T-helper 1 cell treated with Interleukin-12 subunit alpha and Interleukin-12 subunit beta and Interleukin-4 antibody, amounts not matched to agents 30 μg/mL and 1 μg/mL, for 36 hours (primary cell): ENCODE results near the gene ATP2B1.

Experiments
- H3K27ac Mint-ChIP-seq: one replicate; pipeline ENCODE4 v1.8.0; 2021; ENCODE audit warnings: mild to moderate bottlenecking, mixed read lengths
- H3K27me3 Mint-ChIP-seq: one replicate; pipeline ENCODE4 v1.8.0; 2021; ENCODE audit warnings: low read depth, mixed read lengths
- H3K36me3 Mint-ChIP-seq: one replicate; pipeline ENCODE4 v1.8.0; 2021; ENCODE audit warnings: low read depth, mixed read lengths
- H3K4me1 Mint-ChIP-seq: one replicate; pipeline ENCODE4 v1.8.0; 2021; ENCODE audit warnings: low read depth, mixed read lengths
- H3K4me3 Mint-ChIP-seq: one replicate; pipeline ENCODE4 v1.8.0; 2021; ENCODE audit warnings: mild to moderate bottlenecking, moderate library complexity, mixed read lengths
- H3K9me3 Mint-ChIP-seq: one replicate; pipeline ENCODE4 v1.8.0; 2021; ENCODE audit warnings: mixed read lengths

The ATP2B1 gene

DNA sequence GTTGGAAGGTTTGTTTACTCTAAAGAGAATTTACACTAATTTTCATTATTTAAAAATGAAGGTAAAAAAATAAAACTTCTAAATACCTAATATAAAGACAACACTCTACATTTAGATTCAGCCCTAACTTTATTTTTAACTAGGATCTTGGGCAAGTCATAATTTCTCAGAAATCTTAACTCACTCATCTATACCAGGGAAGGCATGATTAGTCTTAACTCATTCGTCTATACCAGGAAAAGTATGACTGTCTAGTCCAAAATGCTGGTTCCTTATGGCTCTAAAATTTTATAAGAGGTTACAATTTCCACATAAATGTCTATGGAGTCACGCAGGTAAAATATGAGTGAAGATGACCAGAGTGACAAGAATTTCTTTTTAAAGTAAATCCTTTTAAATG lies 130.1 kb downstream of the ATP2B1 start:
- no peak overlapping the region for H3K4me3 Mint-ChIP-seq
- H3K4me1 Mint-ChIP-seq: no peaks in the 10 kb centered on the region
- H3K36me3 Mint-ChIP-seq: no peaks in the 10 kb centered on the region
- H3K9me3 Mint-ChIP-seq: no peaks in the 10 kb centered on the region
- H3K27me3 Mint-ChIP-seq: no peaks in the 10 kb centered on the region
- H3K27ac Mint-ChIP-seq: no peak overlapping the region

DNA sequence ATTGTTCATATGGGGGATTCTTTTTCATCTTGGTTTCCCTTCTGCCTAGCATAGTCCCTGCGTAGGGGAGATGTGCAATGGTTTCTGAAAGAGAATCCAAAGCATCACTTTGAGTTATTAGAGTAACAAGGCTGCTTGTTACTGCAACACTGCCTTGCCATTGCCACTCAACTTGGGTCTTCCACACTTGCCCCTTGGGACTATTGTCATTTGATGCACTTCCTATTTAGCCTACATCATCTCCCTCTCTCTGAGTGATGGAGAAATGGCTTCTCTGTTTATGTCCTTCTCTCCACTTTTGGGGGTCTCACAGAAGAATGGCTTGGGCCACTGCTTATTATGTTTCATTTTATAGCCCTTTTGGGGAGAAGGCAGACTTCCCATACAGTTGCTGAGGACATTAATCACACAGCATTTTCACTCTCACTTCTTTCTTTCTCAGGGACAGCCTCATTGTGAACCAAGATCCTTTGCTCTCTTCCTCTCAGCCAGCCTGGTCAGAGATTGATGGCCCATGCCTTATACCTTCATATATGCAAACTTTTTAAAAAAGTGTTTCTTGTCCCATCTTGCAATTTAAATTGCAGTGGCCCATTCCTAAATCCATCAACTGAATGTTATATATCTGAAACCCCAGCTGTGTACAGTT lies 131.9 kb downstream of the ATP2B1 start:
- Mint-ChIP-seq H3K4me3 (no peak overlapping the region), H3K4me1 (no peaks in the 10 kb centered on the region), H3K27ac (no peak overlapping the region), H3K27me3 (no peaks in the 10 kb centered on the region), H3K36me3 (no peaks in the 10 kb centered on the region), H3K9me3 (no peaks in the 10 kb centered on the region)

DNA sequence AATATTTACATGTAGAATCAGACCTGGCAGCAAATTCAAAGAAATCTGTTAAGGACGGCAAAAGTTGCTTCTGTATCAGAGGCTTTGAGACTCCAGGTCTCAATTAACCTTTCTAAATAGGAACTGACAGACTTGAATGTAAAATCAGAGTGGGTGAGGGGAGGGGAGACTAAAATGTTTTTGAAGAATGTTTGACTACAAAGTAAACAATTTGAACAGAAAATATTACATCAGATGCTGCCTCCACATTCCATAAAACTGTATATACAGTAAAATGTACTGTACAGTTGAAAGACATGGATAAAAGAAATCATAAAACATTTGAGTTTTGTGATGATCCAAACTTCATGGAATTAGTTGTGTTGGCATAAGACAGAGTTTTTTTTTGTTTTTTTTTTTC lies 133.3 kb downstream of the ATP2B1 start:
- Mint-ChIP-seq H3K9me3 (no peaks in the 10 kb centered on the region), H3K4me1 (no peaks in the 10 kb centered on the region), H3K27ac (no peak overlapping the region), H3K36me3 (no peaks in the 10 kb centered on the region), H3K27me3 (no peaks in the 10 kb centered on the region), H3K4me3 (no peak overlapping the region)

DNA sequence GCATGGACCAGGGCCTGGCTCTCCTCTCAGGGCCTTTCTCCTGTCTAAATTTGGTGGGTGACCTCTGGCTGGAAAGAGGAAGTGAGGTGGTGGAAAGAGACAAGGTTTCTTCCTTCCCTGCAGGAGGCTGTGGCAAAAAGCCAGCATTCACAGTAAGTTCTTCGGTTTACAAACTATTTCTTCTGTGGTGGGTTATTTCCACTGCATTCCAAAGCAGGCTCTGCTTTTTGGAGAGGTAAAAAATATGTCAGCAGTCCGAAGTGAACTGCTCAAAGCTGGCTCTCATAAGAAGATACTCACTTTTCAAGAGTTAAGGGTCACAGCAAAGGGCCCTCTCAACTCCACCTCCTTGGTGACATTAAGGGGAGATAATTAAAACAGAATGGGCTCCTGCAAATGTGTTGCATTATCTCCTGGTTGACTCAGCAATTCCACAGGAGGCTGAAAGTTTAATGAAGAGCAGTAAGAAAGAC lies 133.9 kb downstream of the ATP2B1 start:
- Mint-ChIP-seq H3K9me3 (no peaks in the 10 kb centered on the region), H3K4me1 (no peaks in the 10 kb centered on the region), H3K27ac (no peak overlapping the region), H3K4me3 (no peak overlapping the region), H3K36me3 (no peaks in the 10 kb centered on the region), H3K27me3 (no peaks in the 10 kb centered on the region)

DNA sequence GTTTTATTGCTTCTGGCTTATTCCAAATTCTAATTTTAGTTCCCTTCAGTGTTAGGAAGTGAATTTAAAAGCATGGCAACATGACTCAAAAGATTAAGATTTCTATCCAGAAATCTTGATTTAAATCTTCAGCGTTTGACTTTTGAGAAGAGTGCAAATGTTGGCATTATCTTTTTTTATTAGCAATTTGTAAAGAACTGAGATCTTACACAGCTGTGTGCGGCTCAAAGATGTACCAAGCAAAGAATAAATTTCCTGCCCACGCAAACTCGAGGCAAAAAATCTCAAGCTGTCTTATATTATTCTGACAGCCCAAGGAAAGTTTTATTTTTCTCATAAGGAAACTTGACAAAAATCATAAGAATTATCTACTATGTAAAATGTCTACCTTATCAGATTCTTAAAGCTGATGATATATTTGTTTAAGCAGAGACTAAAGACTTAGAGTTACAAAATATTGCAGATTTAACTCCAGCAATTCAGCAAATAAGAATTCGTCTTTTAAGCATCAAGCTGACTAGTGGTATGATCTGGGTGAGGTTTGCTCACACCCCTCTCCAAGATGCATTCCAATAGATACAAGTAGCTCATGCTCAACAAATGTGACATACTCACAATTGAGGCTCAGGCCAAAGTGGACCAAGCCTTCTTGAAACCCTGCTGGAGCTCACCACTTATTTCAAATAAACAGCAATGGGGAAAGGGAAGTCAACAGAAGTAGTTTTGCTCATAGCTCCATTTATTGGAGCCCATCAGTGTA lies 135.4 kb downstream of the ATP2B1 start:
- no peak overlapping the region for H3K27ac Mint-ChIP-seq
- H3K4me1 Mint-ChIP-seq: no peaks in the 10 kb centered on the region
- H3K36me3 Mint-ChIP-seq: no peaks in the 10 kb centered on the region
- H3K9me3 Mint-ChIP-seq: no peaks in the 10 kb centered on the region
- no peaks in the 10 kb centered on the region for H3K27me3 Mint-ChIP-seq
- H3K4me3 Mint-ChIP-seq: no peak overlapping the region

DNA sequence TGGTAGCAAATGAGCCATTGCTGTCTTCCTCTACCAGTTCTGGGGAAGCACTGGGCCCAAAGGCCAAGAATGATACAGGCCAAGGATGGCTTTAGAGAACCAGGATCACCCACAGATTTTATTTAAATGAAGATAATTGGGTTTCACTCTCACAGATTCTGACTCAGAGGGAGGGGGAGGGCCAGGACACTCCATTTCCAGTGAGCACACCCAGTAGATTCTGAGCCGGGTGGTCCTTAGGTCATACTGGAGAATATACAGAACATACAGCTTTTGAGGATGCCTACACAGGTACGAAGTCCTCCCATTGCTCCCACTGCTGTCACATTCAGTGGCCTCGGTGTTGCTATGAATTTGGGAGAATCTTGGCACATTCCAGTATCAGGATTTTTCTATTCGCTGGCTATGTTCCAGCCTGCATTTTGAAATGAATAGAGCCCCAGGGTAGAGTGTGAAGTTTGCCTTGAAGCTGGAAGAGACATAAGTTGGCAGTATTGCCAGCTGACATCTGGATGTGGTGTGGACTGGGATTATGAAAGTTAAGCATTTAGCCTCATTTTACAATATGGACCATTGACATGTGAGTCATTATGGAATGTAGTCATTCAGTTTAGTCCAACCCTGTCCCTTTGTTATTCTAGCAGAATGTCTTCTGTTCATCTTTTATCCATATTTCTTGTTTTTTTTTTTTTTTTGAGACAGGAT lies 137.0 kb downstream of the ATP2B1 start:
- Mint-ChIP-seq H3K4me1 (peaks cover 5% of the 10 kb centered on the region), H3K9me3 (no peaks in the 10 kb centered on the region), H3K27me3 (no peaks in the 10 kb centered on the region), H3K36me3 (peaks cover 2% of the 10 kb centered on the region), H3K4me3 (no peak overlapping the region), H3K27ac (no peak overlapping the region)

DNA sequence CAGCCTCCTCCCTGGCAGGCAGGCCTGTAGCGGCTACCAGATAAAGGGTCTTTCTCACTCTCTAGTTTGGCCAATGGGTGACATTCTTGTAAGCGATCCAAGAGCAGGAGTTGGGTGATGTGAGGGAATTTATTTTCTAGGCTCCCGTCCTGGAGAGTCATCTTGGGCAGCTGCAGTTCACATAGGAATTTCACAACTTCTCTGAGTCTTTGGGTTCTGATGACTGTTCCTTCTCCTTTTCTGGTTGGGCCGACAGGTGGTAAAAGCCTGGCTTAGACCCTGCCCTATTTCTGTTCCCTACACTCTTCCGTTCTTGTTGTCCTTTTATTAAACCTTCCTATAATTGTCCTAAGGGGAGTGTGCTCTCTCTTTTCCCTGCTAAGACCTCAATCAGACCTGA lies 140.2 kb downstream of the ATP2B1 start:
- Mint-ChIP-seq H3K27me3 (no peaks in the 10 kb centered on the region), H3K36me3 (peaks cover 2% of the 10 kb centered on the region), H3K4me3 (no peak overlapping the region), H3K9me3 (no peaks in the 10 kb centered on the region), H3K4me1 (peaks cover 6% of the 10 kb centered on the region), H3K27ac (no peak overlapping the region)

DNA sequence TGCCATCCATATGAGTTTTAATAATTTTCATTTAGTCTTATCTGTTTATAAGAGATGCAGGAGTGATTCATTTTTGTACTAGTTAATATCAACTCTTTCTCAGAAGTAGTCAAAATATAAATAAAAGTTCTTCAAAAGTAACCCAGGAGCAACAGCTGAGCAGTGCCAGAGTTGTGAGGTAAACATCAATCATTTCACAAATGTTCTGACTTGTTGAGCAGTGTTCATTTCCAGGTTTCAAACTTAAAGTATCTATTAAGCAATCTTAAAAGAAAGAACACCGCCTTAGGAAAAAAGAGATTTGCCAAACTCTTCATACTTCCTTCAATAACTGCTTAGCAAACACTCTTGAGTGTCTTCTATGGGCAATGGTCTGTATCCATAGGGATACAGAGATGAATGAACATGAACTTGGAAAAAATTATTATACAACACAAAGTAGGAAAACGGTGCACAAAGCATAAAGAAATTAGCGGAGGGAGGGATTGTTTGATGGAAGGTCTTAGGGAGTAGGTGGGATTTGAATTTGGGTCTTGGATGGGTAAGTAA lies 140.9 kb downstream of the ATP2B1 start:
- Mint-ChIP-seq H3K4me3 (no peak overlapping the region), H3K4me1 (peaks cover 6% of the 10 kb centered on the region), H3K36me3 (peaks cover 2% of the 10 kb centered on the region), H3K27ac (no peak overlapping the region), H3K27me3 (no peaks in the 10 kb centered on the region), H3K9me3 (no peaks in the 10 kb centered on the region)

DNA sequence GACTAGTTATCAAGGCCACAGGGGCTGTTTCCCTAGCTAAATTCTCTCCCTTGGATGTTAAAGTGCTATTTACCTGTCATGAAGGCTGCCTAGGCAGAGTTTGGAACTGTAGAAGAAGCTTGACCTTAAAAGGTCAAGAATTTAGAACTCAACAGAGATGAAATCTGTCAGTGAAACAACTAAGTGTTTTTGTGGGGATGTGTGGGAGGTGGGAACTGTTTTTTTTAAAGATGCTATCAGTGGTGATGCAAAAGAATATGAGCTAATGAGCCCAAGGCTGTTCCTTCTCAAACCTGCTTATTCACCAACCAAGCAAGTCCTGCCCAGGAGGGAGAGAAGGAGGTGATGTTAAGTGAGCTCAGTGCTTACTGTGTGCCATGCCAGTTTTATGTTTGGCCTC lies 142.0 kb downstream of the ATP2B1 start:
- Mint-ChIP-seq H3K36me3 (peaks cover 2% of the 10 kb centered on the region), H3K4me1 (peaks cover 8% of the 10 kb centered on the region), H3K27me3 (no peaks in the 10 kb centered on the region), H3K27ac (no peak overlapping the region), H3K9me3 (no peaks in the 10 kb centered on the region), H3K4me3 (no peak overlapping the region)

DNA sequence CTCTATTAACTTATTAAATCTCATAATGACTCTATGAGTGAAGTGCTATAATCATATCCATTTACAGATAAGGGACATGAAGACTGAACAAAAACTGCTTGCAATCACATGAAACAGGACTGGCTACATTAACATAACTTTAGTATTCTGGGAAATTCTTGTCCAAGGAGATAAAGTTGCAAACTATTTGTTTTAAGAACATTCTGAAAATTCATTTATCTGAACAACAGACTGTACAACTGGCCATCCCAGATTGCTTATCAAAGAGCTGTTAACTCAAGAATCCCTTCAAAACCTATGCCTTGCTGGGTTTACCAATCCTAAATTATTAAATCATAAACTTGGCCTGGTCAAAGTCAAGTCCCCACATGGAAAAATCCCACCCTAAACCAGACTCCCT lies 143.6 kb downstream of the ATP2B1 start:
- Mint-ChIP-seq H3K27me3 (no peaks in the 10 kb centered on the region), H3K4me3 (no peak overlapping the region), H3K27ac (no peak overlapping the region), H3K9me3 (no peaks in the 10 kb centered on the region), H3K4me1 (peaks cover 8% of the 10 kb centered on the region), H3K36me3 (peaks cover 2% of the 10 kb centered on the region)

DNA sequence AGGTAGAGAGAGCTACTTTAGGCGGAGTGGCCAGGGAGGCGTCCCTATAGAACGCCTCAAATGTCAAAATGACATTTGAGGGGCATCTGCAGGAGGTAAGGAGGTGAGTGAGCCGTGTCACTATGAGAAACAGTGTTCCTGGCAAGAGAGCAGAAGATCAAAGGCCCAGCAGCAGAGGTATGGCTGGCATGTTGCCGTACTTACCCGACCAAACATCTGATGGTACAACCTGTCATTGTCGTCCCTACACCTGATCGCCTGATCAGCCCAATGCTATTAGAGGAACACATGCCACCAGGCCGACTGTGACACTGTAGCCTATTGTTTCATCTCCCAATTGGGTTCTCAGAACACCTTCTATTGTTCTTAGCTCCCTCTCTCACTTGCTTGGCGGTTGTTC lies 148.9 kb downstream of the ATP2B1 start:
- Mint-ChIP-seq H3K27me3 (no peaks in the 10 kb centered on the region), H3K4me3 (no peak overlapping the region), H3K27ac (no peak overlapping the region), H3K4me1 (peaks cover 1% of the 10 kb centered on the region), H3K9me3 (no peaks in the 10 kb centered on the region), H3K36me3 (no peaks in the 10 kb centered on the region)

DNA sequence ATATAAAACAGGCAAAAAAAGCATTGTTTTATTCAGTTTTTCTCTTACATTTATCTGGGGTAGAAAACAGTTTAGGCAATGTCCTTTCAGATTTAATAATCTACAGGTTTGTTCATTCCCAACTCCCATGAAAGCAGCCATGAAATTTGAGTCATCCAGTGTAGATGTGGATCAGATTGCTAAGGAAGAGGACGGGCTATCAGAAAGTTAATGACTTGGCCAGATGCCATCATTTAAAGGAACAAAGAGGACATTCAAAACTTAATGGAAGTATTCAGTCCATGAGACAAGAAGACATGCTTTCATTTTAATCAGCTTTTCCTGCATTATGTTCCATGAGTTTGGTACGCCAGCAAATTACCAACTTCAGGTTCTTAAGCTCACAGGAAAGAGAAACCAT lies 151.7 kb downstream of the ATP2B1 start:
- Mint-ChIP-seq H3K27me3 (no peaks in the 10 kb centered on the region), H3K27ac (no peak overlapping the region), H3K4me1 (peaks cover 1% of the 10 kb centered on the region), H3K4me3 (no peak overlapping the region), H3K9me3 (no peaks in the 10 kb centered on the region), H3K36me3 (no peaks in the 10 kb centered on the region)

DNA sequence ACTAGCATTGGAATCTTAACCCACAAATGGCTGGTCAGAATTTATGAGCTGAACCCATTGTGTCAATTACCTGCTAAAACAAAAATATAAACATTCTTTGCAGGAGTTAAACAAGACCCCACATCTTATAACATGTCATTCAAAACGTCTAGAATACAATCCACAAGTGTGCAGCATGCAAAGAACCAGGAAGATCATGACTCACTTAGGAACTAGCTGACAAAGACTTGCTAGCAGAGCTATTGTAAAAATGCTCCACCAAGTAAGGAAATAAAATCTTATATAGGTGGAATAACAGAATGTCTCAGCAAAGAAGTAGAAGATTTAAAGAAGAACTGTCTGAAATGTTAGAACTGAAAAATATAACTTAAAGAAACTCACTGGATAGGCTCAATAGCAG lies 156.3 kb downstream of the ATP2B1 start:
- no peak overlapping the region for H3K4me3 Mint-ChIP-seq
- H3K27me3 Mint-ChIP-seq: no peaks in the 10 kb centered on the region
- H3K4me1 Mint-ChIP-seq: no peaks in the 10 kb centered on the region
- no peaks in the 10 kb centered on the region for H3K36me3 Mint-ChIP-seq
- no peaks in the 10 kb centered on the region for H3K9me3 Mint-ChIP-seq
- no peak overlapping the region for H3K27ac Mint-ChIP-seq

DNA sequence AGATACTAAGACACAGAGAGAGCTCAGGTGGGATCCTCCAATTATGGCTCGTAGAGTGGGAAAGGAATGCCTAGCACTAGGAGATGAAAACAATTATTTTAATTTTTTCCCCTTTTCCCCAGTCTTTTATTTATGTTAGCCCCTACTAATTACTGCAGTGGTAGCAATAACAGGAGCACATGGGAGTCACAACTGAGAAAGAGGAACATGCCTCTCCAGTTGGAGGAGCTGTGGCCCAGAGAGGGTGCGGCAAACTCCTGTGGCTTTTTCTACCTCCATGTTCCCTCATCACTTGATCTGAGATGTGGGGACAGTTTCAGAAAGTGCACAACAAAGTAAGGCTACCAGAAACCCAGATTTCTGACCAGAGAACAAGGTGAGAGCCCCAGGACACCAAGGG lies 156.9 kb downstream of the ATP2B1 start:
- Mint-ChIP-seq H3K27ac (no peak overlapping the region), H3K9me3 (no peaks in the 10 kb centered on the region), H3K36me3 (no peaks in the 10 kb centered on the region), H3K4me3 (no peak overlapping the region), H3K27me3 (no peaks in the 10 kb centered on the region), H3K4me1 (no peaks in the 10 kb centered on the region)

DNA sequence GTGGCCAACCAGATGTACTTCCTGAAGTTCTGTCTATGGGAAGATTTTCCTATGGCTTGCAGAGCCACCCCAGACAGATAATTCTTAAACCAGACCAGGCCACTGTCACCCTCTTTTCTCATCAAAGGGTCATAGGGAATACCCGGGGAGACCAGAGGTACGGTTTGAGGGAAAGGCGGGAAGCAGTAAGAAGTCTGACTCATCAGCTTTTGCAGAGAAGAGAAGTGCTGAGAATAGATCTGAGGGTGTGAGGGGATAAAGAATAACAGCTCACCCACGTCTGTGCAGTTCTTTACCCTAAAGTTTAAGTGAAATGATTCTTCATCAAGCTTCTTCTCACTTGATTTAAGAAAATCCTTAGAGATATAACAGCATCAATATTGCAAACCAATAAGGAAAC lies 161.5 kb downstream of the ATP2B1 start:
- no peaks in the 10 kb centered on the region for H3K9me3 Mint-ChIP-seq
- H3K27me3 Mint-ChIP-seq: no peaks in the 10 kb centered on the region
- H3K36me3 Mint-ChIP-seq: no peaks in the 10 kb centered on the region
- H3K4me1 Mint-ChIP-seq: peaks cover 2% of the 10 kb centered on the region
- H3K27ac Mint-ChIP-seq: no peak overlapping the region
- no peak overlapping the region for H3K4me3 Mint-ChIP-seq
